Measurements from ENCODE around the gene GRHPR.

The GRHPR gene

GRCh38 chr9:37379835-37380234 lies 42.7 kb upstream of the GRHPR start:
- TF ChIP-seq CTCF (IDR thresholded peaks at IDR 0.05; ENCODE audit: insufficient read depth, missing control alignments), result no peak
- FAIRE-seq (no peak), DNase-seq (ENCODE audit: insufficient read length, low spot score) (no peak)

DNA sequence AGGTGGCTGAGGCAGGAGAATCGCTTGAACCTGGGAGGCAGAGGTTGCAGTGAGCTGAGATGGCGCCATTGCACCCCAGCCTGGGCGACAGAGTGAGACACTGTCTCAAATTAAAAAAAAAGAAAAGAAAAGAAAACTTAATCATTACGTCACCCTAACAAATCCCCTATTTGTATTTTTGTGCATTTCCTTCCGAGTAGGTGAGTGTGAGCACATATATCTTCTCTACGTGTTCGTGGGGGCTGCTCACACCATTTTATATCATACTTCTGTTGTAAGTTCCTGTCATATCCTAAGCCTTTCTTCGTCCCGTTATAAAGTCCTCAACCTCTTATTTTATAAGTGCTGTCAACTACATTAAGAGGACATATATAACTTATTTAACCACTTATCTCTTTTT lies 41.9 kb upstream of the GRHPR start:
- no peak for TF ChIP-seq CTCF (IDR thresholded peaks at IDR 0.05; ENCODE audit: insufficient read depth, missing control alignments)
- DNase-seq (ENCODE audit: insufficient read length, low spot score) (no peak), FAIRE-seq (no peak)

DNA sequence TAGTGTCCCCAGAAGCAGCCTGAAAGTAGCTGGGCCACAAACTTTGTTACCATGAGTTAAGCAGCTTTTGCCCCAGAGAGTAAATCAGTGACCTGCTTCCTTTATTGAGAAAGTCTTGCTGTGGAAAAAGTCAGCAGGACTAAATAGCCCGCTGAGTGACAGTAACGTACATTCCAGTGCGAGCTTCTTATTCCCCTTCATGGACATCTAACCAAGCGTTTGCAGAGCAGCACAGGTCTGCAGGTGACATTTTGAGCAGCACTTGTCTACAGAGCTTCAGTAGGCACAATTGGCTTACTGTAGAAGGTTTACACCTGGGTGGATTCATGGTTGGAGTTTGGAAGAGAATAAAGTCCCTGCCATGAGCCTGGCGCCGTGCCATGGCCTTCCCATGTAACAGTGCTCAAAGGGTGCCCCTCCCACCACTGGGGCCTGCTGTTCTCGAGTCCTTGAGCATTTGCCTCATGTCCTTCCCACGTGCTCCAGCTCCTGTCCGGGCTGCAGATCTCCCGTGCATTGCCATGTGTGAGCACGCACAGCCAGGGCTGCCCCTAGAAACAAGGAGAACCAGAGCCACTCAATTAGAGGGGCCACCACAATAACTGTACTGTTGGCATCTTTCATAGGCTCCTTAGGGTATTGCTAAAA lies 41.3 kb upstream of the GRHPR start:
- no peak for DNase-seq (ENCODE audit: insufficient read length, low spot score)
- TF ChIP-seq CTCF (IDR thresholded peaks at IDR 0.05; ENCODE audit: insufficient read depth, missing control alignments), result no peak
- FAIRE-seq, result no peak

DNA sequence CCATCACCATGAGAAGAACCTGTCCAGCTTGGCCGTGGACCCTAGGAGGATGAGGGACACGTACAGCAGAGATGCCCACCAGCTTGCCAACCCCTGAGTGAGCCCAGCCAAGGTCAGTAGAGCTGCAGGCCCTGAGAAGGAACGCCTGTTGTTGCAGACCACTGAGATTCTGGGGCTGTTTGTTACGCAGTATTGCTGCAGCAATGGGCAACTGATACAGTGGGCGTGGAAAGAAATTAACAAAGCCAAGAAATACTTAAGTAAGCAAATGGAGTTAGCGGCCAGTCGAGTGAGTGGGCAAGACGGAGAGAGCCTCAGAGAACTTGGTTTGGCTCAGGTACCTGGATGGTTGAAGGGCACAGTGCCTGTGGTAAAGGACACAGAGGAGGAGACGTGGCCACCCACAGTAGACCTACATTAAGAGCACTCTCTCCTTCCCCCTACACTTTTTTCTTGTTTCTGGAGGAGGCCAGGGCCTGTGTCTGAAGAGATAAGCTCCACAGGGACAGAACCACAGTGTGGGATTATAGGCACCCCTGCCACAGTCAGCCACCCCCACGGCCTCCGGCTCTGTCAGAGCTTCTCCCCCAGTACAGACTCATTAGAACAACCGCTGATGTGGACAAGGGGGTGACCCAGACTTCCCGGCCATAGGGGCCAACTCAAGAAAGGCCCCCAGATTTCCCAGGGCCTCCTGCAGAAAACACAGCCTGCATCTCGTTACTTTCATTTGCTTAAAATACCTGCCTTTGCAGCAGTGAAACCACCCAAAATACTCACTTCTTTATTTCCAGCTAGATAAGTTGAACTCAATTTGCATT lies 40.1 kb upstream of the GRHPR start:
- no peak for TF ChIP-seq CTCF (IDR thresholded peaks at IDR 0.05; ENCODE audit: insufficient read depth, missing control alignments)
- no peak for FAIRE-seq
- DNase-seq (ENCODE audit: insufficient read length, low spot score), result no peak

GRCh38 chr9:37382982-37383357 lies 39.5 kb upstream of the GRHPR start:
- no peak for TF ChIP-seq CTCF (IDR thresholded peaks at IDR 0.05; ENCODE audit: insufficient read depth, missing control alignments)
- FAIRE-seq (no peak), DNase-seq (ENCODE audit: insufficient read length, low spot score) (no peak)

DNA sequence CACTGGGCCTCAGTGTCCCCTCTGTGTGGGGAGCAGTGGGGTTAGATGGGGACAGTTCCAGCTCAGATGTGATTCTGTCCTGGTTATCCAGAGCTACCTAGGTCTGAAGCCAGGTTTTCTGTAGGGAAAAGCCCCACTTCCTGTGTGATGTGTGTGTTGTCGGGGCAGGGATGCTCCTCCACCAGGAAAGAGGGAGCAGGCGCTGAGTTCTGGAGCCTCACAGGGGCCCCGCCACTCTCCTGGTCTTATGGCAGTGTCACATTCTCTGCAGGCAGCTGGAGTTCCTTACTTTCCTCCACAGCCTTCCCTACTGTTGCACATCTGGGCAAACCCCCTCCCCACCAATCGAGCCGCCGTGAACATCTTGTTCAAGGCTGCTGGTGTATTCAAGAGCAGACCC lies 39.1 kb upstream of the GRHPR start:
- DNase-seq (ENCODE audit: insufficient read length, low spot score) (no peak), FAIRE-seq (no peak)
- TF ChIP-seq CTCF (IDR thresholded peaks at IDR 0.05; ENCODE audit: insufficient read depth, missing control alignments), result no peak
